HepG2 (cell line): ENCODE results near the gene UBC. TPM values are rescaled to one million over a fixed set of nuclear protein-coding genes. Genes with fewer than 3 reads are reported as not detected.
A peak's percentile ranks its signal among the peaks of the same experiment; 100 is the strongest.

ENCODE experiments used
- ATF4 ChIP-seq, 2 experiments: fragments of 450-650 bp in 1 of 2; sonication (generic) in 1 of 2; formaldehyde crosslinking; IDR thresholded peaks; 2 replicates each; pipeline versions ENCODE4 v1.5.0 to v1.8.0; 2020 to 2022; ENCODE audit warnings: mild to moderate bottlenecking in 1 of 2, missing genetic modification reagents in 1 of 2
- CHD2 ChIP-seq: IDR thresholded peaks from 2 replicates; pipeline ENCODE4 v1.6.1; 2011; ENCODE audit warnings: low read depth, low read length, improper control_type of control experiment
- HMGXB4 ChIP-seq, 2 experiments: sonication (generic) in 1 of 2; formaldehyde crosslinking in 1 of 2; IDR thresholded peaks; 2 replicates each; pipeline versions ENCODE4 v1.4.0 to v1.6.1; 2018 to 2020; ENCODE audit warnings: missing genetic modification reagents in 2 of 2, borderline replicate concordance in 1 of 2, low read depth in 1 of 2, mild to moderate bottlenecking in 1 of 2, missing biosample characterization in 1 of 2
- JUN ChIP-seq: sonication (generic); formaldehyde crosslinking; IDR thresholded peaks from 2 replicates; pipeline ENCODE4 v1.4.0; 2020; ENCODE audit warnings: mild to moderate bottlenecking, missing genetic modification reagents
- SOX13 ChIP-seq, 3 experiments: fragments of 450-650 bp in 1 of 3; sonication (generic) in 1 of 3; formaldehyde crosslinking in 1 of 3; IDR thresholded peaks in 2 of 3; conservative IDR thresholded peaks in 1 of 3; 2 replicates each; pipeline versions ENCODE4 v1.5.0 to v1.6.1; 2016 to 2020; ENCODE audit warnings: antibody characterized with exemption in 1 of 3, mild to moderate bottlenecking in 1 of 3, missing compliant biosample characterization in 1 of 3, missing genetic modification reagents in 1 of 3, moderate library complexity in 1 of 3
- ZFYVE20 ChIP-seq: sonication (generic); formaldehyde crosslinking; IDR thresholded peaks from 2 replicates; pipeline ENCODE4 v1.8.0; 2023; ENCODE audit warnings: low read depth, mild to moderate bottlenecking, moderate library complexity, missing genetic modification reagents, borderline replicate concordance
- ZNF33A ChIP-seq: sonication (generic); formaldehyde crosslinking; IDR thresholded peaks from 2 replicates; pipeline ENCODE4 v1.5.1; 2020; ENCODE audit warnings: missing genetic modification reagents, mild to moderate bottlenecking, moderate library complexity, borderline replicate concordance
- ZNF512 ChIP-seq: sonication (generic); formaldehyde crosslinking; IDR thresholded peaks from 2 replicates; pipeline ENCODE4 v1.4.0; 2020; ENCODE audit warnings: mild to moderate bottlenecking, missing genetic modification reagents
- ZNF784 ChIP-seq: sonication (generic); formaldehyde crosslinking; IDR thresholded peaks from 2 replicates; pipeline ENCODE4 v1.5.1; 2020; ENCODE audit warnings: missing genetic modification reagents, mild to moderate bottlenecking, borderline replicate concordance
- ZUFSP ChIP-seq: sonication (generic); formaldehyde crosslinking; IDR thresholded peaks from 2 replicates; pipeline ENCODE4 v1.9.0; 2021; ENCODE audit warnings: missing genetic modification reagents, mild to moderate bottlenecking, borderline replicate concordance
- polyA plus RNA-seq, 8 experiments: library from polyadenylated mRNA; depleted of rRNA in 3 of 8; stranded (reverse) in 7 of 8; unstranded in 1 of 8; fragments of >200 nt; fragmentation: Illumina TruSeq in 4 of 8; extraction: Trizol in 4 of 8; gene quantifications; 2 replicates each; pipeline versions ENCODE4 v1.2.1 to v1.2.3, GENCODE V29; 2011 to 2016; ENCODE audit warnings: low read depth in 4 of 8, missing spikeins in 1 of 8, mixed read lengths in 1 of 8; ENCODE audit not compliant: insufficient read depth in 1 of 8
- total RNA-seq, 5 experiments: library from RNA; depleted of rRNA; stranded (reverse); fragments of >200 nt; fragmentation: Illumina TruSeq; extraction: Trizol; gene quantifications; 2 replicates each; pipeline ENCODE4 v1.2.3, GENCODE V29; 2016; ENCODE audit warnings: low read depth in 1 of 5

Gene UBC
- total and polyA plus RNA-seq, 2 of the 13 experiments (the other 11 are each of a cell fraction or from before 2014, with no cell fraction given): 805 to 1,432 TPM

- no peak for TF ChIP-seq ZUFSP (CRISPR knock-in tag)
- TF ChIP-seq JUN (CRISPR knock-in tag): peak; percentile 95
- peak; percentile 43; the same call in 1 of the 2 replicates for TF ChIP-seq ZNF33A
- no peak for TF ChIP-seq ZNF784 (CRISPR knock-in tag)
- TF ChIP-seq ZNF512 (CRISPR knock-in tag): no peak
- TF ChIP-seq HMGXB4 (CRISPR knock-in tag; IDR thresholded peaks at IDR 0.05; ENCODE audit: borderline replicate concordance in 1 of 2, low read depth in 1 of 2): peak; percentile 36 to 75; a peak in 3 of 4 replicates
- peak in 1 of 2 experiments; percentile 55; a peak in 2 of 4 replicates for TF ChIP-seq ATF4 (CRISPR knock-in tag; IDR thresholded peaks at IDR 0.05)
- peak; percentile 69; the same call in 1 of the 2 replicates for TF ChIP-seq CHD2
- TF ChIP-seq SOX13 (IDR thresholded peaks at IDR 0.05): no peak; the same call in 1 of the 2 replicates
- peak in 1 of 2 experiments; percentile 68; a peak in 1 of 4 replicates for TF ChIP-seq SOX13 (CRISPR knock-in tag; conservative IDR thresholded peaks at IDR 0.05 in 1 of 2, IDR thresholded peaks at IDR 0.05 in 1 of 2)
- TF ChIP-seq ZFYVE20: no peak
Observed at GRCh38 chr12:124917135-124917840, 2.8 kb upstream of the UBC start (continued).
